HCT116 (cell line): ENCODE data around the gene SPATA3.

Source experiments
- CTCF ChIP-seq, 3 experiments: fragments of 200-600 bp in 1 of 3; sonication (generic) in 1 of 3; IDR thresholded peaks in 2 of 3; conservative IDR thresholded peaks in 1 of 3; 2 replicates each; pipeline ENCODE4 v1.5.1; 2012 to 2017; ENCODE audit warnings: low read depth in 2 of 3, low read length in 2 of 3, antibody characterized with exemption in 1 of 3, borderline replicate concordance in 1 of 3, control low read depth in 1 of 3, mild to moderate bottlenecking in 1 of 3, mixed read lengths in 1 of 3, mixed run types in 1 of 3, moderate library complexity in 1 of 3; ENCODE audit not compliant: insufficient read depth in 1 of 3
- EZH2 ChIP-seq: fragments of 200-600 bp; sonication (generic); IDR thresholded peaks from 2 replicates; pipeline ENCODE4 v1.6.1; 2017; ENCODE audit warnings: antibody characterized with exemption, mixed run types
- POLR2AphosphoS5 ChIP-seq: IDR thresholded peaks from 2 replicates; pipeline ENCODE4 v1.6.1; 2011; ENCODE audit warnings: mild to moderate bottlenecking, low read depth, low read length, moderate library complexity
- REST ChIP-seq: IDR thresholded peaks from 2 replicates; pipeline ENCODE4 v1.6.1; 2012; ENCODE audit warnings: low read depth

GRCh38 chr2:230956827-230957755, 38.8 kb upstream of the SPATA3 start:
- TF ChIP-seq CTCF (IDR thresholded peaks at IDR 0.05 in 2 of 3, conservative IDR thresholded peaks at IDR 0.05 in 1 of 3; ENCODE audit: borderline replicate concordance in 1 of 3, insufficient read depth in 1 of 3, low read depth in 2 of 3, low read length in 2 of 3) (no peak), POLR2AphosphoS5 (0 out of 2 replicates have a peak, but pooled peaks have one; percentile 25), EZH2 (no peak), REST (no peak)
